Femur (tissue), 1 donor: ENCODE measurements around the gene VIPR2.

Source experiments
- DNase-seq: peaks from one replicate; pipeline ENCODE4 v3.0.0-alpha.2; 2017

The VIPR2 gene

DNA sequence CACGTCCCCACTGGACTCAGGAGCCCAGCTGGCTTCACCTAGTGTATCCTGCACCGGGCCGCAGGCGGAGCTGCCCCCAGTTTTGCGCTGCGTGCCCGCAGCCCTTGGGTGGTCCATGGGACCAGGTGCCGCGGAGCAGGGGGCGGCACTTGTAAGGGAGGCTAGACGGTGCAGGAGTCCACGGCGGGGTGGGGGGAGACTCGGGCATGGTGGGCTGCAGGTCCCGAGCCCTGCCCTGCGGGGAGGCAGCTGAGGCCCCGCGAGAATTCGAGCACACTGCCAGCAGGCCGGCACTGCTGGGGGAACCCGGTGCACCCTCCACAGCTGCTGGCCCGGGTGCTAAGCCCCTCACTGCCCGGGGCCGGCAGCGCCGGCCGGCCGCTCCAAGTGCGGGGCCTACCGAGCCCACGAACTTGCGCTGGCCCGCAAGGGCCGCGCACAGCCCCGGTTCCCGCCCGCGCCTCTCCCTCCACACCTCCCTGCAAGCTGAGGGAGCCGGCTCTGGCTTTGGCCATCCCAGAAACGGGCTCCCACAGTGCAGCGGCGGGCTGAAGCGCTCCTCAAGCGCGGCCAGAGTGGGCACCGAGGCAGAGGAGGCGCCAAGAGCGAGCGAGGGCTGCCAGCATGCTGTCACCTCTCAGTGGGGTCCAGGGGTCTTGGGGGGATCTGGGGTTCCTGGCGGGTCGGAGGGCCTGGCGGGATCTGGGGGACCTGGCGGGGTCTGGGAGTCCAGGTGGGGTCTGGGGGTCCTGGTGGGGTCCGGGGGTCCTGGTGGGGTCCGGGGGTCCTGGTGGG, 81.4 kb downstream of the VIPR2 start:
- DNase-seq, result no peak

DNA sequence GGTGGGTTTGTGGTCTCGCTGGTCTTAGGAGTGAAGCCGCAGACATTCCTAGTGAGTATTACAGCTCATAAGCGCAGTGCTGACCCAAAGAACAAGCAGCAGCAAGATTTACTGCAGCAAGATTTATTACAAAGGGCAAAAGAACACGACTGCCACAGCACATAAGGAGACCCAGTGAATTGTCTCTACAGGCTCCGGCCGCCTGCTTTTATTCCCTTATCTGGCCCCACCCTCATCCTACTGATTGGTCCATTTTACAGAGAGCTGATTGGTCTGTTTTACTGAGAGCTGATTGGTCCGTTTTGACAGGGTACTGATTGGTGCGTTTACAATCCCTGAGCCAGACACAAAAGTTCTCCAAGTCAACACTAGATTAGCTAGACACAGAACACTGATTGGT, 82.1 kb downstream of the VIPR2 start:
- no peak for DNase-seq

- DNase-seq, result no peak
These were observed 82.9 kb downstream of the VIPR2 start for GRCh38 chr7:159061674-159062212.

- no peak for DNase-seq
These were observed 83.5 kb downstream of the VIPR2 start for GRCh38 chr7:159061209-159061608.

- DNase-seq, result no peak
These were observed 84.2 kb downstream of the VIPR2 start for GRCh38 chr7:159060440-159060839.

DNA sequence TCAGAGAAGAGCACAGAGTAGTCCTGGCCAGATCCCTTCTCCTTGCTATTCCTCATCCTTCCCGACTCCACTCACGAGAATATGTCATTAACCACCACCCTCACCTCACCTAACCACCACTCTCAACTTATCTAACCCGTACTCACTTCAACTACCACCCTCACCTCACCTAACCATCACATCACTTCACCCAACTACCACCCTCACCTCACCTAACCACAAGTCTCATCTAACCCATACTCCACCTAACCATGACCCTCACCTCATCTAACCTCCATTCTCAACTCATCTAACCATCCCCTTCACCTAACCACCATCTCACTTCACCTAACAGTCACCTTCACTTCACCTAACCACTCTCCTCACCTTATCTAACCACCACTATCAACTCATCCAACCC, 85.0 kb downstream of the VIPR2 start:
- no peak for DNase-seq

GRCh38 chr7:159057647-159058046, 87.0 kb downstream of the VIPR2 start:
- no peak for DNase-seq

DNA sequence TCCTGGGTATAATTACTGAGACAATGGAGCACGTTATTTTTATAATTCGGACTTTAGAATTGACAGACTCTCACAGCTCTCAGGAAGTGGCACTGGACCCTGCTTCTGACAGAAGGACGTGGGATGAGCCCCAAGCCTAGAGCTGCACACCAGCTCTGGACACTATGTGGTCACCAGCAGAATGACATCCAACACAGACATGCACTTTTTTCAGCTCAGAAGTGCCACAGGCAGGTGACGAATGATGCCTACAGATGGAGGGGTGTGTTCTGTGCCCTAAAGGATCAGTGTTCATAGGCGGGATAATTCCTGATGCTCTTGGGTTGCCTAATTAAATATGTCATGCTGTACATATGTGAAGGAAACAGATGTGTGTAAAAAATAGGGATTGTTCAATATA, 87.9 kb downstream of the VIPR2 start:
- no peak for DNase-seq

DNA sequence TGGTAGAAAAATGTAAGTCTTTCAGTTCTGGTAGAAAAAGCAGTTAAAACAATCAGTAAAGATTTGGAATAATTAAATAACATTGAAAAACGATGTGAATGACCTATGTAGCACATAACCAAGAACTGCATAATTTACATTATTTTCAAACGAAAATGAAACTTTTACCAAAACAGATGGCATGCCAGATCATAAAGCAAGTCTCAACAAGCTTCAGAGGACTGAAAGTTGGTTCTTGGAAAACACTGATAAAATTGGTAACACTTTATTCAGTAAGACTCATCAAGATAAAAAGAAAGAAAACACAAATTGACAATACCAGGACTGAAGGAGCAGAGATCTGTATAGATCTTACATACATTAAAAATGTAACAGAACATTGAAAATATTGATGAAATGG, 92.8 kb downstream of the VIPR2 start:
- DNase-seq, result no peak

DNA sequence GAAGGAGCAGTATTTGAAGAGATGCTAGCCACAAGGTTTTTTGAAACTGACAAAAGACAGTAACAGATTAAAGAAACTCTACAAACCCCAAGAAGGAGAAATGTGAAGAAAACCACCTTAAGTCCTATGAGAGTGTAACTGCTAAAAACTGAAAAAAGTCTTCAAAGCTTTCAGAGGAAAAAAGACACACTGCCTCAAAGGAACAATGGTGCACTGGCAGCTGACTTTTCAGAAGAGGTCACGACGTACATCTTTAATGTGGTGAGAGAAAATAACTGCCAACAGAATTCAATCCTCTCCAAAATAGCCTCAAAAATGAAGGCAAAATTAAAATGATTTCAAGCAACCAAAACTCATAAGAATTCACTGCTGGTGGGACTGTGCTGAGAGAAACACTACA, 94.0 kb downstream of the VIPR2 start:
- DNase-seq, result no peak

- DNase-seq, result no peak
These were observed 95.2 kb downstream of the VIPR2 start for GRCh38 chr7:159049266-159050025.

DNA sequence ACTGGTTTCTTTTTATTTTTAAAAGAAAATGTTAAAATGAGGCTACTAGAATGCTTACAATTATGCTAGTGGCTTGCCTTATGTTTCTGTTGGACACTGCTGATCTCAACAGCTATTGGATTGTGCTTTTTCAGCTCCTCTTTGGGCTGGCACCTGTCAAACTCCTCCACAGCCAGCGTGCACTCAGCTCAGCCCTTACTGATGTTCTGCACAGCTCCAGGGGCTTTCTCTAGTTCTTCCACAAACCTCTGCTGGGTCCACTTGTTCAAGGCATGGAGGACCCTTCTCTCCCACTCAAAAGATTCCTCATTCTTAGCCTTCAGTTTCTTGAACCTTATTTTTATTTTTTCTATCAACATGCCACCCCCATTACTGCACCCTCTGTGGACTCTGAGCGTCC, 96.0 kb downstream of the VIPR2 start:
- no peak for DNase-seq

GRCh38 chr7:159047536-159047935, 97.1 kb downstream of the VIPR2 start:
- no peak for DNase-seq

GRCh38 chr7:159046300-159046699, 98.4 kb downstream of the VIPR2 start:
- no peak for DNase-seq

GRCh38 chr7:159045839-159046238, 98.8 kb downstream of the VIPR2 start:
- no peak for DNase-seq

DNA sequence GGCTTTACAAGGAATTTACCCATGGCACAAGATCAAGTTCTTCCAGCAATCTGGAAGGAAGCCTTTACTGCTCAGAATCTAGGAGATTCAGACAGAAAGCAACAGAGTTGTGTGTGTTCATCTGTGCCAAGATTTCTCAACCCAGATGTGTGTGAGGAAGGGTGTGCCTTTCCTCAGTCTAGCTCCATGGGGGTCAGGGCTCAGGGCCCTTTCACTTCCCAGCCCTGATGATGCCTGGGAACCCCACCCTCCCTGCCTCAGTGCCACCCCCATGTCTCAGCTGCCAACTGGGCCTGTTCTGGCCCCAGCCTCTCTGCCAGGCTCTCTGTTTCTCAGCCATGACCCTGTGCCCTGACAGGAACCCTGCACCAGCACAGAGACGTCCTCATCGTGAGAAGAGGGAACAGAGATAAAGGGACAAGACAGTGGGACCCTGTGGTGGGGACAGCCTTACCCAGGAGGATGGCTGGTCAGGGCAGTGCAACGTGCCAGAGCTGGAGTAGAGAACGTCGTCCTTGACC, 102.0 kb downstream of the VIPR2 start:
- peak; percentile 8 for DNase-seq

DNA sequence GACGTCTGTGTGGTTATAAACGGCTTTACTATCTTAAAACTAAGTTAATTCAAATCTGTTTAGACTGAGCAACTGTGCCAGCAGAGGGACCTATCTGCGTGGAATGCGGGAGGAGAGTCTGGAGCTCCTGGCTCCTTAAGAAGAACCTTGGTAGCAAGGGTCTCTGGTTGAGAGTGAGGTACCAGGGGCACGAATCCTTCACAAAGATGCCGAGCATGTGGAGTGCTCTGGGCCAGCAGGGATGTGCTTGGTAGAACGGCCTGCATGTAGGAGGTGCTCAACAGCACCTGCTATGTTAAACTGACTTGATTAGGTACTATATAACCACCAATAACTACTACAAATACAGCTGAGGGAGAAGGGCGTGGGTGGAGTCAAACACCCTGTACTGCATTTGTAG, 102.6 kb downstream of the VIPR2 start:
- no peak for DNase-seq

GRCh38 chr7:159040912-159041711, 103.6 kb downstream of the VIPR2 start:
- peak; percentile 5 for DNase-seq

DNA sequence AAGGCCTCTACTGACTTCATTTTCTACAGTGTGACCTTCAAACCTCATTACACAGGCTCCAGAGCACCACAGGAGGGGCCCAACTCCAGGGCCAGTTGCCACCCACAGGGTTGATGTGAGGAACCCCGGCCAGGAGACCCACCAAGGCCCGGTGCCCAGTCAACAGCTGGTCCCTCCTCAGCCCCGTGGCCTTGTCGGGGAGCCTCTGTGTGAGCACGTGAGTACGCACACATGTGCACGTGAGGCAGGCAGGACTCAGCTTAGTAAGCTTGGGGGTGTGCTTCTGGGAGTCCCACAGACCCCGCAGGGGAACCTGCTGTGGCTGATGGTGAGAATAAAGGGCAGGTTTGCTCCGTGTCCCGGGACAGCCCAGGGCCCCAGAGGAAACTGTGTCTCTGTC, 104.5 kb downstream of the VIPR2 start:
- no peak for DNase-seq

DNA sequence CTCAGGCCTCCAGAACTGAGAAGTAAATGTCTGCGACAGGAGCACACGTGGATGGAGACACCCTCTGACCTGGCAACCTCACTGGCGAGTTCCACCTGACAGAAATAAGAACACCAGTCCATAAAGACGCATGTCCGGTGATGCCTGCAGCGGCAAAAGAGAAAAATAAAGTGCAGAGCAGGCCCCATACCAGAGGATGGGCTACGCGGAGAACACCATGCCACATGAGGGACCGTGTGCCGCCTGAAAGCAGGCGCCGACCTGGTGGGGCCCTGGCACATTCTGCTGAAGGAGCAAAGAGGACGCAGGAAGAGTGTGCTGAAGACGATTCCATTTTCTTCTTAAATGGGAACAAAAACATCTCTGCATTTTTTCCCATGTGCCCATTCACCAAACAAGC, 105.0 kb downstream of the VIPR2 start:
- DNase-seq, result no peak

DNA sequence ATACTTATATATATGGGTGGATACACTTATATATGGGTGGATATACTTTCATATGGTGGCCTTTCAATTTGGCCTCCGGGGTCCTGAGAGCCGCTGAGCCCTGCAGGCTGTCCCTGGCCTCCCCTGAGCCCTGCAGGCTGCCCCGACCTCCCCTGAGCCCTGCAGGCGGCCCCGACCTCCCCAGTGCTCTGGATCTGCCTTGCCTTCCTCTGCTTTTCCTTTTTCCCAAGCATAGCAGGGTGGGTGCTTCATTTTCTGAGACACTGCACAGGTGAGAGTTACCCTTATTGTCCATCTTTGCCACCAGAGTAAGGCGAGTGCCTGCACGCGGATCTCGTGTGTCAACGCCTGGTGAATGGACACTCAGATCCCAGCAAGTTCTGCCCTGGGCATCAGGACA, 106.6 kb downstream of the VIPR2 start:
- no peak for DNase-seq

- DNase-seq, result peak; percentile 10
These were observed 107.6 kb downstream of the VIPR2 start for GRCh38 chr7:159036916-159037605.
